Tongue (tissue), 2 donors: Measurements from ENCODE around the gene CENPA. TPM values are rescaled to one million over a fixed set of nuclear protein-coding genes. Genes with fewer than 3 reads are reported as not detected.
A peak's percentile ranks its signal among the peaks of the same experiment; 100 is the strongest.
"Not testable (repeated sequence)": the region's sequence is repeated elsewhere in the genome, so short reads cannot be mapped to it uniquely, and the experiment has no call there.

ENCODE experiments used
- DNase-seq: peaks from one replicate; pipeline ENCODE4 v3.0.0-alpha.2; 2015
- total RNA-seq: library from RNA; depleted of rRNA; stranded (reverse); fragments of >200 nt; gene quantifications from one replicate; pipeline ENCODE4 v1.2.3, GENCODE V29; 2014

Gene CENPA
- 3.1 TPM for total RNA-seq

GRCh38 chr2:26785431-26786206 is at the start of gene CENPA:
Gene CENPA (plus strand): TSS chr2:26786056. CDS start chr2:26786197, 141 bp downstream.
- peak; percentile 99 for DNase-seq

- DNase-seq: no peak
Measured at GRCh38 chr2:26737221-26737620, 48.6 kb upstream of the CENPA start.

- DNase-seq: no peak
Measured at GRCh38 chr2:26738481-26738880, 47.4 kb upstream of the CENPA start.

DNA sequence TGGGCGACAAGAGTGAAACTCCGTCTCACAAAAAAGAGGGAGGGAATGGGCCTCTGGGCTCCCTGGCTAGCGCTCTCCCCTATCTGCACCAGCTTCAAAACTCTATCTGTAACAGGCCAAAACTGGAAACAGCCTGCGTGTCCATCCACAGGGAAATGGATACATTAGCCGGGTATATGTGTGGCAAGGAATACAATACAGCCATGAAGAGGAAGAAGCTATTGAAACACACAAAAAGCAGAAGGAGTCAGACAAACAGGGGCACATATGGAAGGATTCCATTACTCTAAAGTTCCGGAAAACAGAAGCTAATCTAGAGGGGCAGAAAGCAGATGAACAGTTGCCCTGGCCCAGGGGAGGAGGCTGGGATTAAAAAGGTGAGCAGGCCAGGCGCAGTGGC is 46.3 kb upstream of the CENPA start:
- DNase-seq: no peak

DNA sequence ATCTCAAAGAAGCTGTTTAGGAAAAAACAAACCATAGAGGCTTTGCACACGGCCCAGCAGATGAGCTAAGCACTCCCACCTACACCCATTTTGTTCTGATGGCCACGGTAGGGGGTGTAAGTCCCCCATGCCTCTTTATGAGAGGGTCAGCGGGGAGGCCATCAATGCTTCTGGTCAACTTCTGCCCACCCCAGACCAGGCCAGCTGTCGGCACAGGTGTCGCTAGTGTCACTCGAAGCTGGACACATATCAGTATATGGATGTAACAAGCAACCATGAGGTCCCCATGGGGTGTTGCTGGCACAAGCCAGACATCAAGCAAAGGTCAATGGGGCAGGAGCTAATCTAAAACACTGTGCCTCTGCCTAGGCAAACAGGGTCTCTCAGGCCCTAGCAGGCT is 45.5 kb upstream of the CENPA start:
- DNase-seq: no peak

DNA sequence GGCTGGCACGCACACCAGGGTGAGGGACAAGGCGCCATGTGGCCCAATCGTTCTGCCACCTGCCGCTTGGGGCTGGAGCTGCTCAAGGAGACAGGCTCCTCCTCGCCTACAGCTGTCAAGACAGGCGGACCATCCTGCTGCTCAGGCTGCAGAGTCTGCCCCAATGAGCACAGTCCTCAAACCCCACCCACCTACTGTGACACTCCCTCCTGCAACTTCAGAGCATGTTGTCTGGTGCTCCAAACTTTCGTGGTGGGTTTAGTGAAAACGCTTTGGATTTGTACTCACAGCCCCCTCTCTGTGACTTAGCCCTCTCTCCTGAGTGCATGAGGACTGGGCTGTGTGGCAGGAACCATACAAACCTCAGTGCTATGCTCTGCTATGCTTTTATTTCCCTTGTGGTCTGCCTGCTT is 45.0 kb upstream of the CENPA start:
- DNase-seq: peak; percentile 87

DNA sequence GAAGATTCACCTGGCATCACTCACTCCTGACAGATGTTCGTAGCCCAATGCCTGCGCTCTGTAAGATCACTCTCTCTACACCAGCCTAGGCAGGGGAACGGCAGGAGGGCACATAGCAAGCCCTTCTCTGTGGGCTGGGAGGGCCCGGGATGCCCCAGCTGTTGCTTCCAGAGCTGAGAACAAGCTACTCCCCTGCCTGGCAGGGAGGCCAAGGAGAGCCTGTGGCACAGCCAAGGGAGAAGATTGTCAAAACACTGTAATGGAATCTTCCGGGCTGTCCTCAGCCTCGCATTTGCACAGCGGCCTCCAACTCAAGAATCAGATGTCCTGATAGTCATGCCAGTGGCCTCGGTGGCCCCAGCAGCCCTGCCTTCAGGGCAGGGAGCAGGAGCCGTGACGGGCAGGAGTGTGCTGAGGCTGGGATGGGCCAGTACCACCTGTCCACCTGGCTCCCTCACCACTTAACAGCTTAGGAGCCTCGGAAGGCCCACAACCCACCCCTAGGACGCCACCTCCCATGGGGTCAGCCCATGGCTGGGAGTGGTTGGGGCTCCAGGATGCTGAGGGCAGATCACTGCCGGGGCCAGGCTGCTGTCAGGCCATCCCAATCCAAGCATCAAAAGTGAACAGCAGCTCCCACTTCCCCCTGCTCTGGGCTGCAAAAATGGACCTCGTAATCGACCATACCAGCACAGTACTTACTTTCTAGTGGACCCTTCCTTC is 43.6 kb upstream of the CENPA start:
- DNase-seq: peak; percentile 78

- no peak for DNase-seq
Measured at GRCh38 chr2:26743852-26744251, 42.0 kb upstream of the CENPA start.

GRCh38 chr2:26744953-26745352 is 40.9 kb upstream of the CENPA start:
- DNase-seq: no peak

DNA sequence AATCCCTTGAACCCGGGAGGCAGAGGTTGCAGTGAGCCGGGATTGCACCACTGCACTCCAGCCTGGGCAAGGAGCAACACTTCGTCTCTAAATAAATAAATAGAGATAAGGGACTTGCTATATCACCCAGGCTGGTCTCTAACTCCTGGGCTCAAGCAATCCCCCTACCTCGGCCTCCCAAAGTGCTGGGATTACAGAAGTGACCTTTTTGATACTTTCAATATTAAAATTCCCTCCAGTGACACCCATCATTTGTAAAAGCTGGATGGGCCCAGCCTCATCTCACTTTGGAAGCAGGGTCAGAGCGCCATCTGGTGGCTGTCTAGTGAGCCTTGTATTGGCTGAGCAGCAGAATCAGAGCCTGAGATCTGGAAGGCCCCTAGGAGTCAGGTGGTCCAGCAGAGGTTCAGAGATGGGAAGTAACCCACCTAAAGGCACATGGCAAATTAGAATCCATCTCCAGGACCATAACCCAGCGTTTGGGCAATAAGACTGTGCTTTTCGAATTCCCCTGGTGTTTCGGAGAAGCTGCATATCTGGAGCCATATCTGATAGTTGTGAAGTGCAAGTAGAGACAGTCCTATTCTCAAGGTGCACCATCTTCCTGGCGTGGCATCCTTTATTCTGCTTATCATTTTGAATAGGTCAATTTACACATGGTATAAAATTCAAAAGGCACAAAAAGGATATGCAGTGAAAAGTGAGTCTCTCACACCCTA is 40.1 kb upstream of the CENPA start:
- peak; percentile 93 for DNase-seq

- no peak for DNase-seq
Measured at GRCh38 chr2:26746934-26747333, 38.9 kb upstream of the CENPA start.

DNA sequence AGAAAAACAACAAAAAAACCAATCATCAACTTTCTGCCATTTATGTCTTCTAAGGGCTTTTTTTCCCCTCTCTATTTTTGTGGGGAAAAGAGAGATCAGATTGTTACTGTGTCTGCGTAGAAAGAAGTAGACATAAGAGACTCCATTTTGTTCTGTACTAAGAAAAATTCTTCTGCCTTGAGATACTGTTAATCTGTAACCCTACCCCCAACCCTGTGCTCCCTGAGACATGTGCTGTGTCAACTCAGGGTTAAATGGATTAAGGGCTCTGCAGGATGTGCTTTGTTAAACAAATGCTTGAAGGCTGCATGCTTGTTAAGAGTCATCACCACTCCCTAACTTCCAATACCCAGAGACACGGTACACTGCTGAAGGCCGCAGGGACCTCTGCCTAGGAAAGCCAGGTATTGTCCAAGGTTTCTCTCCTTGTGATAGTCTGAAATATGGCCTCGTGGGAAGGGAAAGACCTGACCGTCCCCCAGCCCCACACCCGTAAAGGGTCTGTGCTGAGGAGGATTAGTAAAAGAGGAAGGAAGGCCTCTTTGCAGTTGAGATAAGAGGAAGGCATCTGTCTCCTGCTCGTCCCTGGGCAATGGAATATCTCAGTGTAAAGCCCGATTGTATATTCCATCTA is 36.0 kb upstream of the CENPA start:
- DNase-seq: not testable (repeated sequence)

DNA sequence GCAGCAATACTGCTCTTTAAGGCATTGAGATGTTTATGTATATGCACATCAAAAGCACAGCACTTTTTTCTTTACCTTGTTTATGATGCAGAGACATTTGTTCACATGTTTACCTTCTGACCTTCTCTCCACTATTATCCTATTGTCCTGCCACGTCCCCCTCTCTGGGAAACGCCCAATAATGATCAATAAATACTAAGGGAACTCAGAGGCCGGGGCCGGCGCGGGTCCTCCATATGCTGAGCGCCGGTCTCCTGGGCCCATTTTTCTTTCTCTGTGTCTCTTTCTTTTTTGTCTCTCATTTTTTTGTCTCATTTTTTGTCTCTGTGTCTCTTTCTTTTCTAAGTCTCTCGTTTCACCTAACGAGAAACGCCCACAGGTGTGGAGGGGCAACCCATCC is 35.4 kb upstream of the CENPA start:
- not testable (repeated sequence) for DNase-seq

- DNase-seq: no peak
Measured at GRCh38 chr2:26752656-26753055, 33.2 kb upstream of the CENPA start.

DNA sequence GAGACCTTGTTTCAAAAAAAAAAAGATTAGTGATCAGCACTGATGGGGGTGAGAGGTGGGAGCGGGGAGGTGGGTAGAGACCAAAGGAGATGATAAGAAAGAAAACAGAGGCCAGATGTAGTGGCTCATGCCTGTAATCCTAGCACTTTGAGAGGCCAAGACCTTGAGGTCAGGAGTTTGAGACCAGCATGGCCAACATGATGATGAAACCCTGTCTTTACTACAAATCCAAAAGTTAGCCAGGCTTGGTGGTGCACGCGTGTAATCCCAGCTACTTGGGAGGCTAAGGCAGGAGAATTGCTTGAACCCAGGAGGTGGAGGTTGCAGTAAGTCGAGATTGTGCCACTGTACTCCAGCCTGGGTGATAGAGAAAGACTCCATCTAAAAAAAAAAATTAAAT is 31.3 kb upstream of the CENPA start:
- DNase-seq: no peak

GRCh38 chr2:26754972-26755670 is 30.7 kb upstream of the CENPA start:
- no peak for DNase-seq

GRCh38 chr2:26756337-26756736 is 29.5 kb upstream of the CENPA start:
- DNase-seq: no peak

- DNase-seq: no peak
Measured at GRCh38 chr2:26757873-26758789, 27.7 kb upstream of the CENPA start.

GRCh38 chr2:26758790-26759321 is 27.0 kb upstream of the CENPA start:
- no peak for DNase-seq

GRCh38 chr2:26759845-26760244 is 26.0 kb upstream of the CENPA start:
- DNase-seq: no peak

- DNase-seq: not testable (repeated sequence)
Measured at GRCh38 chr2:26760991-26761390, 24.9 kb upstream of the CENPA start.
